Activated CD4-positive, alpha-beta T cell treated with anti-CD3 and anti-CD28 coated beads, Interleukin-2, amount 10 ng/mL, durations not matched to agents 7 days and 5 days (primary cell): ENCODE results near the gene MC5R. TPM values are rescaled to one million over a fixed set of nuclear protein-coding genes. Genes with fewer than 3 reads are reported as not detected.
"Not testable (repeated sequence)": the region's sequence is repeated elsewhere in the genome, so short reads cannot be mapped to it uniquely, and the experiment has no call there.

Source experiments
- CTCF ChIA-PET: fragments of 350-600 bp; sonication (Branson Sonifier 250); formaldehyde crosslinking; loops from one replicate; lab custom pipeline; 2021; ENCODE audit warnings: antibody characterized with exemption; lab: Charles Lee
- POLR2A ChIA-PET: fragments of 350-600 bp; sonication (Branson Sonifier 250); formaldehyde crosslinking; loops from one replicate; lab custom pipeline; 2021; ENCODE audit warnings: antibody characterized with exemption; lab: Charles Lee
- DNase-seq: peaks from one replicate; pipeline ENCODE4 v3.0.0-alpha.2; 2020
- H3K27ac Mint-ChIP-seq: one replicate; pipeline ENCODE4 v1.8.0; 2021; ENCODE audit warnings: mild to moderate bottlenecking, moderate library complexity, mixed read lengths
- H3K27me3 Mint-ChIP-seq: one replicate; pipeline ENCODE4 v1.8.0; 2021; ENCODE audit warnings: mixed read lengths
- H3K36me3 Mint-ChIP-seq: one replicate; pipeline ENCODE4 v1.8.0; 2021; ENCODE audit warnings: low read depth, mixed read lengths
- H3K4me1 Mint-ChIP-seq: one replicate; pipeline ENCODE4 v1.8.0; 2021; ENCODE audit warnings: mixed read lengths
- H3K4me3 Mint-ChIP-seq: one replicate; pipeline ENCODE4 v1.8.0; 2021; ENCODE audit warnings: mild to moderate bottlenecking, moderate library complexity, mixed read lengths
- H3K9me3 Mint-ChIP-seq: one replicate; pipeline ENCODE4 v1.8.0; 2021; ENCODE audit warnings: mixed read lengths
- total RNA-seq, 2 experiments: library from RNA; stranded (reverse); gene quantifications; one replicate each; pipeline ENCODE4 v1.2.3, GENCODE V29; 2021

The MC5R gene
- total RNA-seq, 2 experiments from 2014 or later = not detected

DNA sequence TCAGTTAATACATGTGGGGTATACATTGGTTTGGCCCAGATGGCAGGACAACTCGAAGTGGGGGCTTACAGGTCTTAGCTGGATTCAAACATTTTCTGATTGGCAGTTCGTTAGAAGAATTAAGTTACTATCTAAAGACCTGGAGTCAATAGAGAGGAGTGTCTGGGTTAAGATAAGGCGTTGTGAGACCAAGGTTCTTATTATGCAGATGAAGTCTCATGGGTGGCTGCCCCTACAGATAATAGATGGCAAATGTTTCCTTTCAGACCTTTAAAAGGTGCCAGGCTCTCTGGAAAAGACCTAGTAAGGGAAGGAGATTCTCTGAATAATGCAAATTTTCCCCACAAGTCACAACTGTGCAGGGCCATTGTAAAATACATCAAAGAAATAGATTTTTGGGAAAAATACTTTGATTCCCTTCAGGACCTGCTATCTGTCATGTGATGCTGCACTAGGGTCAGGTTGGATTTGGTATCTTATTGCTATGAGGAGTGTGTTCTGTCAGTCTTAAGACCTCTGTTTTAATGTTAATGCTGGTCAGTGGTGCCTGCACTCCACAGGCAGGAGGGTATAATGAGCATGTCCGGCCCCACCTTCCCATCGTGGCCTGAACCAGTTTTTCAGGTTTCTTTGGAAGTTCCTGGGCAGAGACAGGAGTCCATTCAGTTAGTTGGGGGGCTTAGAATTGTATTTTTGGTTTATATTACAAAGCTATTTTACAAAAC is 14.3 kb upstream of the MC5R start:
- H3K4me3 Mint-ChIP-seq = no peak overlapping the region
- CTCF ChIA-PET = no interaction called here
- H3K27me3 Mint-ChIP-seq = peaks cover 24% of the 10 kb centered on the region

GRCh38 chr18:13810950-13811485 is 12.9 kb upstream of the MC5R start:
- DNase-seq = no peak
- Mint-ChIP-seq H3K36me3 (no peaks in the 10 kb centered on the region), H3K27ac (no peak overlapping the region), H3K4me3 (no peak overlapping the region), H3K4me1 (no peaks in the 10 kb centered on the region), H3K9me3 (no peaks in the 10 kb centered on the region), H3K27me3 (peaks cover 12% of the 10 kb centered on the region)
- ChIA-PET CTCF (no interaction called here), POLR2A (no interaction called here)

More for the DNA sequence above, 14.3 kb upstream of the MC5R start:
- no peak for DNase-seq
- Mint-ChIP-seq H3K36me3 (no peaks in the 10 kb centered on the region), H3K9me3 (no peaks in the 10 kb centered on the region), H3K4me1 (no peaks in the 10 kb centered on the region), H3K27ac (no peak overlapping the region)
- POLR2A ChIA-PET = no interaction called here

GRCh38 chr18:13811993-13812392 is 12.0 kb upstream of the MC5R start:
- H3K36me3 Mint-ChIP-seq = no peaks in the 10 kb centered on the region
- H3K9me3 Mint-ChIP-seq = no peaks in the 10 kb centered on the region
- CTCF ChIA-PET = interaction anchor here (0.6 to 2.1 kb wide), 3 partner anchors 10 to 275 kb away, joined by 3 to 11 read pairs (median 4); no protein-coding TSS in a partner anchor
- POLR2A ChIA-PET = no interaction called here
- no peaks in the 10 kb centered on the region for H3K4me1 Mint-ChIP-seq
- DNase-seq = no peak
- H3K4me3 Mint-ChIP-seq = no peak overlapping the region
- H3K27me3 Mint-ChIP-seq = peaks cover 7% of the 10 kb centered on the region
- H3K27ac Mint-ChIP-seq = no peak overlapping the region

GRCh38 chr18:13813271-13813849 is 10.6 kb upstream of the MC5R start:
- Mint-ChIP-seq H3K4me1 (no peaks in the 10 kb centered on the region), H3K36me3 (no peaks in the 10 kb centered on the region), H3K4me3 (no peak overlapping the region), H3K9me3 (no peaks in the 10 kb centered on the region), H3K27ac (no peak overlapping the region), H3K27me3 (peaks cover 7% of the 10 kb centered on the region)
- peak; percentile 56 for DNase-seq
- POLR2A ChIA-PET = no interaction called here
- CTCF ChIA-PET = interaction anchor here (0.6 to 2.1 kb wide), 7 partner anchors 8 to 273 kb away, joined by 3 to 11 read pairs (median 4); partner anchors contain the start of gene MC5R

DNA sequence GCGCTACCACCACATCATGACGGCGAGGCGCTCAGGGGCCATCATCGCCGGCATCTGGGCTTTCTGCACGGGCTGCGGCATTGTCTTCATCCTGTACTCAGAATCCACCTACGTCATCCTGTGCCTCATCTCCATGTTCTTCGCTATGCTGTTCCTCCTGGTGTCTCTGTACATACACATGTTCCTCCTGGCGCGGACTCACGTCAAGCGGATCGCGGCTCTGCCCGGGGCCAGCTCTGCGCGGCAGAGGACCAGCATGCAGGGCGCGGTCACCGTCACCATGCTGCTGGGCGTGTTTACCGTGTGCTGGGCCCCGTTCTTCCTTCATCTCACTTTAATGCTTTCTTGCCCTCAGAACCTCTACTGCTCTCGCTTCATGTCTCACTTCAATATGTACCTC is 2.3 kb downstream of the MC5R start:
- no peaks in the 10 kb centered on the region for H3K9me3 Mint-ChIP-seq
- H3K4me1 Mint-ChIP-seq = peaks cover 5% of the 10 kb centered on the region
- ChIA-PET CTCF (no interaction called here), POLR2A (no interaction called here)
- no peak overlapping the region for H3K4me3 Mint-ChIP-seq
- H3K27me3 Mint-ChIP-seq = peaks cover 24% of the 10 kb centered on the region
- H3K27ac Mint-ChIP-seq = no peak overlapping the region
- no peaks in the 10 kb centered on the region for H3K36me3 Mint-ChIP-seq
- no peak for DNase-seq

- ChIA-PET POLR2A (interaction anchor here (0.6 kb wide), 2 partner anchors 9 to 1881 kb away, joined by 3 to 4 read pairs; no protein-coding TSS in a partner anchor), CTCF (no interaction called here)
These were observed 8.0 kb downstream of the MC5R start for GRCh38 chr18:13831864-13832508.

DNA sequence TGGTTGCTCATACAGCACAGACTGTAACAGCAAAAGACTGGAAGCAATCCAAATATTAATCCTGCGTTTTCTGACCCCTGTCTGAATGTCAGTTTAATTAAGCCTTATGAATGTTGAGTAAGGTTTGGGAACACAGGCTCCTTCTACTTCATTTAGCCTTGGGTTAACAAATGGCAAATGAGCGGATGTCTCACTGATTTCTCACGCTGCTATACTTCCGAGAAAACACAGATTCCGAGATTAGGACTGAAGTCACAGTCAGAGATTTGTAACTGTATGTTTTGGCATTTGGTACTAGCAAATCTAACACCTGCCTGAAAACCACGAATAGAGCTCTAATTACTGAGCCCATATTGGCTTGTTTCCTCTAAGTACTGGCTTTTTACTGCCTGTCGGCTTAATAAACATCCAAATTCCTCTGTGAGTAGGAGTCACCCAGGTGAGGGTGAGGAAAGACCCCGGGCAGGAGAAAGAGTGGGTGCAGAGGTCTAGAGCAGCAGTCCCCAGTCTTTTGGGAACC is 10.6 kb downstream of the MC5R start:
- ChIA-PET CTCF (no interaction called here), POLR2A (no interaction called here)
- peaks cover 12% of the 10 kb centered on the region for H3K27me3 Mint-ChIP-seq
- no peak overlapping the region for H3K27ac Mint-ChIP-seq
- no peaks in the 10 kb centered on the region for H3K36me3 Mint-ChIP-seq
- H3K4me1 Mint-ChIP-seq = no peaks in the 10 kb centered on the region
- DNase-seq = no peak
- H3K9me3 Mint-ChIP-seq = no peaks in the 10 kb centered on the region
- H3K4me3 Mint-ChIP-seq = no peak overlapping the region

More at GRCh38 chr18:13831864-13832508, 8.0 kb downstream of the MC5R start:
- H3K4me3 Mint-ChIP-seq = no peak overlapping the region
- H3K4me1 Mint-ChIP-seq = no peaks in the 10 kb centered on the region
- peaks cover 12% of the 10 kb centered on the region for H3K27me3 Mint-ChIP-seq
- H3K27ac Mint-ChIP-seq = no peak overlapping the region
- H3K36me3 Mint-ChIP-seq = no peaks in the 10 kb centered on the region
- H3K9me3 Mint-ChIP-seq = no peaks in the 10 kb centered on the region
- DNase-seq = no peak

- ChIA-PET CTCF (no interaction called here), POLR2A (no interaction called here)
- Mint-ChIP-seq H3K4me1 (no peaks in the 10 kb centered on the region), H3K27ac (no peak overlapping the region), H3K27me3 (peaks cover 18% of the 10 kb centered on the region), H3K36me3 (no peaks in the 10 kb centered on the region), H3K9me3 (no peaks in the 10 kb centered on the region), H3K4me3 (no peak overlapping the region)
- DNase-seq = no peak
These were observed 11.3 kb downstream of the MC5R start for GRCh38 chr18:13835202-13835601.

GRCh38 chr18:13836559-13836958 is 12.6 kb downstream of the MC5R start:
- DNase-seq = no peak
- no peak overlapping the region for H3K27ac Mint-ChIP-seq
- ChIA-PET POLR2A (no interaction called here), CTCF (no interaction called here)
- H3K27me3 Mint-ChIP-seq = peaks cover 17% of the 10 kb centered on the region
- no peaks in the 10 kb centered on the region for H3K36me3 Mint-ChIP-seq
- no peaks in the 10 kb centered on the region for H3K9me3 Mint-ChIP-seq
- H3K4me3 Mint-ChIP-seq = no peak overlapping the region
- H3K4me1 Mint-ChIP-seq = no peaks in the 10 kb centered on the region

DNA sequence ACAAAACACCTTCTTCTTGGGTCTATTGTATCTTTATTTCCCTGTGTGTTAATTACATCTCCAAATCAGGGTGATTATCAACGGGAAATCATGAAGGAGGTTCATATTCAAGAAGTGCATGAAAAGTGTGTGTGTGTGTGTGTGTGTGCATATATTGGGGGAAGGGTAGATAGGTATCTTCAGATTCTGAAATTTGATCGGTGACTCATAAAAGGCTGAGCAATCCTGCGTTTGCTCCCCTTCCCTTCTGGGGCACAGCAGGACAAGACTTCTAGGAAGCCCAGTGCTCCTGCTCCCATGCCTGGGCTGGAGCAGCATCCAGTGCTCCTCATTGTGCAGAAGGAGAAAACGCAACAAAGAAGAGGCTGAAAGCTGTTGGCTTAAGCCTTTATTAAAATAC is 25.8 kb downstream of the MC5R start:
- Mint-ChIP-seq H3K27ac (no peak overlapping the region), H3K4me1 (no peaks in the 10 kb centered on the region), H3K36me3 (no peaks in the 10 kb centered on the region), H3K4me3 (no peak overlapping the region), H3K9me3 (peaks cover 9% of the 10 kb centered on the region), H3K27me3 (peaks cover 3% of the 10 kb centered on the region)
- no peak for DNase-seq
- ChIA-PET CTCF (no interaction called here), POLR2A (no interaction called here)

DNA sequence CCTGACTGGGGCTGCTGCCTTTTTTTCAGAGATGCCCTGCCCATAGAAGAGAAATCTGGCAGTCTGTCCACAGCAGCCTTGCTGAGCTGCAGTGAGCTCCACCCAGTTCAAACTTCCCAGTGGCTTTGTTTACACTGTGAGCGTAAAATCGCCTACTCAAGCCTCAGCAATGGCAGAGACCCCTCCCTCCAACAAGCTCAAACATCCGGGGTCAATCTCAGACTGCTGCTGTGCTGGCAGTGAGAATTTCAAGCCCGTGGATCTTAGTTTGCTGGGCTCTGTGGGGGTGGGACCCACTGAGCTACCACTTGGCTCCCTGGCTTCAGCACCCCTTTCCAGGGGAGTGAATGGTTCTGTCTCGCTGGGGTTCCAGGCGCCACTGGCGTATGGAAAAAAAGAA is 38.9 kb downstream of the MC5R start:
- H3K27ac Mint-ChIP-seq, H3K4me3 Mint-ChIP-seq, POLR2A ChIA-PET, H3K4me1 Mint-ChIP-seq, CTCF ChIA-PET, H3K9me3 Mint-ChIP-seq, H3K36me3 Mint-ChIP-seq, DNase-seq: not testable (repeated sequence)
- peaks cover 31% of the 10 kb centered on the region for H3K27me3 Mint-ChIP-seq

- H3K9me3 Mint-ChIP-seq = no peaks in the 10 kb centered on the region
- no peaks in the 10 kb centered on the region for H3K4me1 Mint-ChIP-seq
- DNase-seq = no peak
- no peak overlapping the region for H3K4me3 Mint-ChIP-seq
- peaks cover 48% of the 10 kb centered on the region for H3K27me3 Mint-ChIP-seq
- no peaks in the 10 kb centered on the region for H3K36me3 Mint-ChIP-seq
- no peak overlapping the region for H3K27ac Mint-ChIP-seq
- CTCF ChIA-PET = no interaction called here
- POLR2A ChIA-PET = no interaction called here
These were observed 44.7 kb downstream of the MC5R start for GRCh38 chr18:13868501-13869271.
